Measurements from ENCODE around the gene ZCWPW1. TPM values are rescaled to one million over a fixed set of nuclear protein-coding genes. Genes with fewer than 3 reads are reported as not detected.

The ZCWPW1 gene
- total and polyA plus RNA-seq, 2 experiments from 2014 or later = 2.2 to 3.3 TPM

GRCh38 chr7:100418930-100419659 is 9.4 kb downstream of the ZCWPW1 start:
- H3K9me3 ChIP-seq (ENCODE audit: low read depth) = no peaks in the 10 kb centered on the region
- WGBS (ENCODE audit: low lambda C conversion rate, missing lambda C conversion rate) = 67% methylated on average over 1 of the region's 1 CpG
- no peak overlapping the region for H3K27ac ChIP-seq
- no peaks in the 10 kb centered on the region for H3K9me2 ChIP-seq (replicated peaks; ENCODE audit: insufficient read depth)
- H3K27me3 ChIP-seq = no peaks in the 10 kb centered on the region
- H2AFZ ChIP-seq = no peak overlapping the region
- no peak for TF ChIP-seq EZH2phosphoT487 (IDR thresholded peaks at IDR 0.05; ENCODE audit: low read depth, severe bottlenecking, unreplicated experiment)
- no peak for TF ChIP-seq EZH2 (IDR thresholded peaks at IDR 0.05; ENCODE audit: borderline replicate concordance)
- no peak for TF ChIP-seq CTCF (IDR thresholded peaks at IDR 0.05; ENCODE audit: poor library complexity)
- no peak for DNase-seq (ENCODE audit: low spot score)
- no peaks in the 10 kb centered on the region for H4K20me1 ChIP-seq (ENCODE audit: insufficient read depth, poor library complexity, severe bottlenecking)
- H3K79me2 ChIP-seq = no peaks in the 10 kb centered on the region
- no peaks in the 10 kb centered on the region for H3K4me1 ChIP-seq (ENCODE audit: insufficient read depth)
- H3K36me3 ChIP-seq (replicated peaks; ENCODE audit: insufficient read depth, low read depth) = no peaks in the 10 kb centered on the region
- no peak overlapping the region for H3K4me2 ChIP-seq
- H3K4me3 ChIP-seq = no peak overlapping the region

- WGBS (ENCODE audit: low lambda C conversion rate, missing lambda C conversion rate) = 82% methylated on average over 5 of the region's 5 CpGs
- TF ChIP-seq CTCF (IDR thresholded peaks at IDR 0.05; ENCODE audit: poor library complexity) (no peak), EZH2phosphoT487 (IDR thresholded peaks at IDR 0.05; ENCODE audit: low read depth, severe bottlenecking, unreplicated experiment) (no peak), EZH2 (IDR thresholded peaks at IDR 0.05; ENCODE audit: borderline replicate concordance) (no peak)
- no peak overlapping the region for H2AFZ ChIP-seq
Observed at GRCh38 chr7:100415448-100415847, 13.1 kb downstream of the ZCWPW1 start.

GRCh38 chr7:100413889-100414288 is 14.6 kb downstream of the ZCWPW1 start:
- H3K4me1 ChIP-seq (ENCODE audit: insufficient read depth) = no peaks in the 10 kb centered on the region
- H3K4me3 ChIP-seq = no peak overlapping the region
- H3K9me2 ChIP-seq (replicated peaks; ENCODE audit: insufficient read depth) = no peaks in the 10 kb centered on the region
- 100% methylated on average over 1 of the region's 1 CpG for WGBS (ENCODE audit: low lambda C conversion rate, missing lambda C conversion rate)
- no peaks in the 10 kb centered on the region for H4K20me1 ChIP-seq (ENCODE audit: insufficient read depth, poor library complexity, severe bottlenecking)
- no peaks in the 10 kb centered on the region for H3K27me3 ChIP-seq
- no peaks in the 10 kb centered on the region for H3K79me2 ChIP-seq
- no peak overlapping the region for H3K4me2 ChIP-seq
- no peak for TF ChIP-seq CTCF (IDR thresholded peaks at IDR 0.05; ENCODE audit: poor library complexity)
- no peak for TF ChIP-seq EZH2phosphoT487 (IDR thresholded peaks at IDR 0.05; ENCODE audit: low read depth, severe bottlenecking, unreplicated experiment)
- TF ChIP-seq EZH2 (IDR thresholded peaks at IDR 0.05; ENCODE audit: borderline replicate concordance) = no peak
- H2AFZ ChIP-seq = no peak overlapping the region
- no peak overlapping the region for H3K27ac ChIP-seq
- H3K9me3 ChIP-seq (ENCODE audit: low read depth) = no peaks in the 10 kb centered on the region
- H3K36me3 ChIP-seq (replicated peaks; ENCODE audit: insufficient read depth, low read depth) = no peaks in the 10 kb centered on the region
- DNase-seq (ENCODE audit: low spot score) = no peak

More at GRCh38 chr7:100415448-100415847, 13.1 kb downstream of the ZCWPW1 start:
- no peaks in the 10 kb centered on the region for H3K36me3 ChIP-seq (replicated peaks; ENCODE audit: insufficient read depth, low read depth)
- no peak overlapping the region for H3K4me2 ChIP-seq
- no peaks in the 10 kb centered on the region for H3K27me3 ChIP-seq
- no peaks in the 10 kb centered on the region for H3K79me2 ChIP-seq
- no peak for DNase-seq (ENCODE audit: low spot score)
- no peaks in the 10 kb centered on the region for H4K20me1 ChIP-seq (ENCODE audit: insufficient read depth, poor library complexity, severe bottlenecking)
- no peaks in the 10 kb centered on the region for H3K9me2 ChIP-seq (replicated peaks; ENCODE audit: insufficient read depth)
- H3K4me3 ChIP-seq = no peak overlapping the region
- H3K9me3 ChIP-seq (ENCODE audit: low read depth) = no peaks in the 10 kb centered on the region
- H3K4me1 ChIP-seq (ENCODE audit: insufficient read depth) = no peaks in the 10 kb centered on the region
- no peak overlapping the region for H3K27ac ChIP-seq
